Hematopoietic multipotent progenitor cell treated with erythropoietin and hydrocortisone succinate and interleukin-3 and kit ligand, for 4 days (in vitro differentiated cells): ENCODE results near the gene IL20RA.

Source experiments
- DNase-seq: peaks from one replicate; pipeline ENCODE4 v3.0.0-alpha.2; 2015

The IL20RA gene

GRCh38 chr6:137043710-137044365 lies 927 bp downstream of the IL20RA start:
- peak; percentile 46 for DNase-seq

- no peak for DNase-seq
These were observed 4.4 kb downstream of the IL20RA start for GRCh38 chr6:137040393-137040792.

- DNase-seq = no peak
These were observed 5.8 kb downstream of the IL20RA start for GRCh38 chr6:137039010-137039409.

- no peak for DNase-seq
These were observed 8.0 kb downstream of the IL20RA start for GRCh38 chr6:137036566-137037300.

GRCh38 chr6:137033828-137034227 lies 10.9 kb downstream of the IL20RA start:
- DNase-seq = peak; percentile 94

- DNase-seq = no peak
These were observed 13.6 kb downstream of the IL20RA start for GRCh38 chr6:137031122-137031521.

GRCh38 chr6:137028912-137029311 lies 15.9 kb downstream of the IL20RA start:
- DNase-seq = no peak

- DNase-seq = no peak
These were observed 18.7 kb downstream of the IL20RA start for GRCh38 chr6:137025786-137026730.

GRCh38 chr6:137024237-137024990 lies 20.4 kb downstream of the IL20RA start:
- no peak for DNase-seq

- DNase-seq = no peak
These were observed 24.0 kb downstream of the IL20RA start for GRCh38 chr6:137020776-137021175.

- peak; percentile 10 for DNase-seq
These were observed 25.1 kb downstream of the IL20RA start for GRCh38 chr6:137019476-137020272.

- no peak for DNase-seq
These were observed 27.7 kb downstream of the IL20RA start for GRCh38 chr6:137017081-137017480.

GRCh38 chr6:137016356-137016755 lies 28.4 kb downstream of the IL20RA start:
- DNase-seq = no peak

GRCh38 chr6:137015943-137016342 lies 28.8 kb downstream of the IL20RA start:
- no peak for DNase-seq

GRCh38 chr6:137013738-137014602 lies 30.8 kb downstream of the IL20RA start:
- DNase-seq = peak; percentile 59

GRCh38 chr6:137013031-137013430 lies 31.7 kb downstream of the IL20RA start:
- no peak for DNase-seq

- no peak for DNase-seq
These were observed 33.4 kb downstream of the IL20RA start for GRCh38 chr6:137011406-137011805.

- no peak for DNase-seq
These were observed 34.5 kb downstream of the IL20RA start for GRCh38 chr6:137010128-137010718.

- DNase-seq = no peak
These were observed 36.6 kb downstream of the IL20RA start for GRCh38 chr6:137008204-137008603.

GRCh38 chr6:137006056-137006455 lies 38.7 kb downstream of the IL20RA start:
- DNase-seq = no peak
